ENCODE data around the gene PPP1R37. TPM values are rescaled to one million over a fixed set of nuclear protein-coding genes. Genes with fewer than 3 reads are reported as not detected.

PPP1R37 gene
- total and polyA plus RNA-seq, 2 of the 13 experiments (the other 11 are each of a cell fraction or from before 2014, with no cell fraction given), result 9.0 to 14.3 TPM

- 0 out of 2 replicates have a peak, but pooled peaks have one; percentile 34 for TF ChIP-seq ARID4A (CRISPR knock-in tag; IDR thresholded peaks at IDR 0.05; ENCODE audit: borderline replicate concordance)
- no peak for TF ChIP-seq ZNF142 (CRISPR knock-in tag; IDR thresholded peaks at IDR 0.05)
- no peak for TF ChIP-seq TEAD2 (CRISPR knock-in tag; IDR thresholded peaks at IDR 0.05)
- no peak for TF ChIP-seq ATF6 (CRISPR knock-in tag; conservative IDR thresholded peaks at IDR 0.05)
- no peak for TF ChIP-seq ZNF749 (CRISPR knock-in tag; IDR thresholded peaks at IDR 0.05; ENCODE audit: borderline replicate concordance)
- TF ChIP-seq ZNF350 (CRISPR knock-in tag; IDR thresholded peaks at IDR 0.05; ENCODE audit: borderline replicate concordance, low read depth), result no peak
- 0 out of 2 replicates have a peak, but pooled peaks have one; percentile 29 for TF ChIP-seq FOXO4 (CRISPR knock-in tag; conservative IDR thresholded peaks at IDR 0.05)
- 0 out of 2 replicates have a peak, but pooled peaks have one; percentile 31 for TF ChIP-seq FOXA3 (CRISPR knock-in tag; IDR thresholded peaks at IDR 0.05)
- TF ChIP-seq NRL (CRISPR knock-in tag; IDR thresholded peaks at IDR 0.05; ENCODE audit: borderline replicate concordance), result 0 out of 2 replicates have a peak, but pooled peaks have one; percentile 24
- TF ChIP-seq POGK (CRISPR knock-in tag; conservative IDR thresholded peaks at IDR 0.05), result no peak
Observed at GRCh38 chr19:45099467-45100191, 6.7 kb downstream of the PPP1R37 start (continued).

All from HepG2 (cell line).